ENCODE measurements around the gene HIVEP3.

Gene HIVEP3

GRCh38 chr1:41878495-41878894 is 40.2 kb downstream of the HIVEP3 start:
- H3K4me3 ChIP-seq (ENCODE audit: low read depth, low read length, poor library complexity, severe bottlenecking) = no peak overlapping the region
- H3K9ac ChIP-seq (ENCODE audit: low read length) = no peak overlapping the region
- H3K9me3 ChIP-seq (ENCODE audit: low read length) = no peaks in the 10 kb centered on the region
- no peaks in the 10 kb centered on the region for H3K27me3 ChIP-seq (ENCODE audit: insufficient read depth, low read length)
- no peaks in the 10 kb centered on the region for H3K79me2 ChIP-seq (ENCODE audit: insufficient read depth, low read length)
- H3F3A ChIP-seq (ENCODE audit: insufficient read depth, low read length) = no peaks in the 10 kb centered on the region
- TF ChIP-seq CTCF (IDR thresholded peaks at IDR 0.05; ENCODE audit: low read length) (no peak), EZH2 (IDR thresholded peaks at IDR 0.05; ENCODE audit: borderline replicate concordance, low read length) (no peak)
- H3K4me1 ChIP-seq (ENCODE audit: insufficient read depth, low read length, severe bottlenecking) = no peaks in the 10 kb centered on the region
- H4K20me1 ChIP-seq (ENCODE audit: insufficient read depth, low read length) = no peaks in the 10 kb centered on the region
- no peak overlapping the region for H2AFZ ChIP-seq (ENCODE audit: low read length)
- H3K4me2 ChIP-seq (ENCODE audit: low read length) = no peak overlapping the region
- no peak overlapping the region for H3K27ac ChIP-seq (ENCODE audit: low read depth, low read length, poor library complexity, severe bottlenecking)
- H3K36me3 ChIP-seq (ENCODE audit: insufficient read depth, low read length) = no peaks in the 10 kb centered on the region
- no peaks in the 10 kb centered on the region for H3K9me2 ChIP-seq (ENCODE audit: low read depth, low read length)

- H3K27ac ChIP-seq (ENCODE audit: low read depth, low read length, poor library complexity, severe bottlenecking) = no peak overlapping the region
- H3K36me3 ChIP-seq (ENCODE audit: insufficient read depth, low read length) = no peaks in the 10 kb centered on the region
- no peaks in the 10 kb centered on the region for H4K20me1 ChIP-seq (ENCODE audit: insufficient read depth, low read length)
- H3K4me2 ChIP-seq (ENCODE audit: low read length) = no peak overlapping the region
- no peaks in the 10 kb centered on the region for H3K9me2 ChIP-seq (ENCODE audit: low read depth, low read length)
- no peak overlapping the region for H3K9ac ChIP-seq (ENCODE audit: low read length)
- H2AFZ ChIP-seq (ENCODE audit: low read length) = no peak overlapping the region
- H3K4me1 ChIP-seq (ENCODE audit: insufficient read depth, low read length, severe bottlenecking) = no peaks in the 10 kb centered on the region
- H3F3A ChIP-seq (ENCODE audit: insufficient read depth, low read length) = no peaks in the 10 kb centered on the region
- H3K79me2 ChIP-seq (ENCODE audit: insufficient read depth, low read length) = no peaks in the 10 kb centered on the region
- H3K4me3 ChIP-seq (ENCODE audit: low read depth, low read length, poor library complexity, severe bottlenecking) = no peak overlapping the region
- H3K27me3 ChIP-seq (ENCODE audit: insufficient read depth, low read length) = no peaks in the 10 kb centered on the region
- TF ChIP-seq EZH2 (IDR thresholded peaks at IDR 0.05; ENCODE audit: borderline replicate concordance, low read length) = no peak
- TF ChIP-seq CTCF (IDR thresholded peaks at IDR 0.05; ENCODE audit: low read length) = no peak
- H3K9me3 ChIP-seq (ENCODE audit: low read length) = no peaks in the 10 kb centered on the region
These were observed 41.9 kb downstream of the HIVEP3 start for GRCh38 chr1:41876576-41877445.

- TF ChIP-seq EZH2 (IDR thresholded peaks at IDR 0.05; ENCODE audit: borderline replicate concordance, low read length) (no peak), CTCF (IDR thresholded peaks at IDR 0.05; ENCODE audit: low read length) (no peak)
- Histone ChIP-seq H3K27me3 (ENCODE audit: insufficient read depth, low read length) (no peaks in the 10 kb centered on the region), H2AFZ (ENCODE audit: low read length) (no peak overlapping the region), H4K20me1 (ENCODE audit: insufficient read depth, low read length) (no peaks in the 10 kb centered on the region), H3K4me2 (ENCODE audit: low read length) (no peak overlapping the region), H3K79me2 (ENCODE audit: insufficient read depth, low read length) (no peaks in the 10 kb centered on the region), H3K9me3 (ENCODE audit: low read length) (no peaks in the 10 kb centered on the region), H3K36me3 (ENCODE audit: insufficient read depth, low read length) (no peaks in the 10 kb centered on the region), H3K9ac (ENCODE audit: low read length) (no peak overlapping the region), H3F3A (ENCODE audit: insufficient read depth, low read length) (no peaks in the 10 kb centered on the region), H3K9me2 (ENCODE audit: low read depth, low read length) (no peaks in the 10 kb centered on the region), H3K27ac (ENCODE audit: low read depth, low read length, poor library complexity, severe bottlenecking) (no peak overlapping the region), H3K4me1 (ENCODE audit: insufficient read depth, low read length, severe bottlenecking) (no peaks in the 10 kb centered on the region), H3K4me3 (ENCODE audit: low read depth, low read length, poor library complexity, severe bottlenecking) (no peak overlapping the region)
These were observed 43.2 kb downstream of the HIVEP3 start for GRCh38 chr1:41875487-41875886.

Measured in OCI-LY1 (cell line).